KMS-11 (cell line): ENCODE data around the gene SZRD1.

ENCODE experiments used
- H2AFZ ChIP-seq: fragments of 200-600 bp; sonication (generic); 2 replicates; pipeline ENCODE4 v1.6.1; 2016; ENCODE audit warnings: antibody characterized with exemption, mixed run types, low read depth
- H3K27ac ChIP-seq: fragments of 200-600 bp; sonication (generic); 2 replicates; pipeline ENCODE4 v1.6.1; 2016; ENCODE audit warnings: mild to moderate bottlenecking, mixed run types
- H3K27me3 ChIP-seq: fragments of 200-600 bp; sonication (generic); 2 replicates; pipeline ENCODE4 v1.6.1; 2017; ENCODE audit warnings: mild to moderate bottlenecking, low read depth, mixed run types, moderate library complexity; ENCODE audit not compliant: insufficient read depth
- H3K36me3 ChIP-seq: fragments of 200-600 bp; sonication (generic); 2 replicates; pipeline ENCODE4 v1.6.1; 2017; ENCODE audit warnings: mild to moderate bottlenecking, mixed run types; ENCODE audit not compliant: insufficient read depth
- H3K4me1 ChIP-seq: fragments of 200-600 bp; sonication (generic); 2 replicates; pipeline ENCODE4 v1.6.1; 2016; ENCODE audit warnings: mild to moderate bottlenecking, low read depth, mixed run types; ENCODE audit not compliant: poor library complexity, severe bottlenecking
- H3K4me2 ChIP-seq: fragments of 200-600 bp; sonication (generic); 2 replicates; pipeline ENCODE4 v1.7.0; 2016; ENCODE audit warnings: mild to moderate bottlenecking, mixed run types
- H3K4me3 ChIP-seq: fragments of 200-600 bp; sonication (generic); IDR thresholded peaks from 2 replicates; pipeline ENCODE4 v1.6.1; 2017; ENCODE audit warnings: low read depth, low read length, mixed read lengths; ENCODE audit not compliant: insufficient read depth
- H3K79me2 ChIP-seq: fragments of 200-600 bp; sonication (generic); 2 replicates; pipeline ENCODE4 v1.6.1; 2016; ENCODE audit warnings: low read depth, mixed run types; ENCODE audit not compliant: insufficient read depth
- H3K9ac ChIP-seq: fragments of 200-600 bp; sonication (generic); 2 replicates; pipeline ENCODE4 v1.6.1; 2016; ENCODE audit warnings: mild to moderate bottlenecking, mixed run types
- H4K20me1 ChIP-seq: fragments of 200-600 bp; sonication (generic); 2 replicates; pipeline ENCODE4 v1.6.1; 2016; ENCODE audit warnings: mild to moderate bottlenecking, mixed run types; ENCODE audit not compliant: insufficient read depth
- CTCF ChIP-seq: fragments of 200-600 bp; sonication (generic); conservative IDR thresholded peaks from 2 replicates; pipeline ENCODE4 v1.6.1; 2017; ENCODE audit warnings: low read depth, mild to moderate bottlenecking, antibody characterized with exemption, low read length, moderate library complexity, mixed read lengths

The SZRD1 gene

GRCh38 chr1:16434007-16434406 lies 67.0 kb downstream of the SZRD1 start:
- Histone ChIP-seq H3K4me1 (peaks cover 11% of the 10 kb centered on the region), H3K4me2 (no peak overlapping the region), H3K9ac (no peak overlapping the region), H3K27me3 (no peaks in the 10 kb centered on the region; the same call in 1 of the 2 replicates), H4K20me1 (no peaks in the 10 kb centered on the region), H2AFZ (no peak overlapping the region), H3K36me3 (no peaks in the 10 kb centered on the region), H3K79me2 (no peaks in the 10 kb centered on the region), H3K4me3 (no peak overlapping the region), H3K27ac (no peak overlapping the region)
- TF ChIP-seq CTCF, result no peak

GRCh38 chr1:16434501-16434900 lies 67.5 kb downstream of the SZRD1 start:
- H3K27me3 ChIP-seq, result no peaks in the 10 kb centered on the region; the same call in 1 of the 2 replicates
- no peak overlapping the region for H3K4me3 ChIP-seq
- H4K20me1 ChIP-seq, result no peaks in the 10 kb centered on the region
- no peak overlapping the region for H3K27ac ChIP-seq
- H3K79me2 ChIP-seq, result no peaks in the 10 kb centered on the region
- no peak overlapping the region for H3K4me2 ChIP-seq
- H3K9ac ChIP-seq, result no peak overlapping the region
- no peak for TF ChIP-seq CTCF
- peaks cover 13% of the 10 kb centered on the region for H3K4me1 ChIP-seq
- no peaks in the 10 kb centered on the region for H3K36me3 ChIP-seq
- no peak overlapping the region for H2AFZ ChIP-seq

GRCh38 chr1:16436946-16437474 lies 70.0 kb downstream of the SZRD1 start, which contains the start of gene SPATA21:
Gene SPATA21 (minus strand): TSS chr1:16437424. CDS start chr1:16431371, 6,053 bp downstream.
- no peak for TF ChIP-seq CTCF
- H4K20me1 ChIP-seq, result no peaks in the 10 kb centered on the region
- peaks cover 27% of the 10 kb centered on the region for H3K4me1 ChIP-seq
- no peaks in the 10 kb centered on the region; the same call in 1 of the 2 replicates for H3K27me3 ChIP-seq
- H3K36me3 ChIP-seq, result no peaks in the 10 kb centered on the region
- H3K27ac ChIP-seq, result no peak within 1 kb of the TSS
- no peak within 1 kb of the TSS for H3K9ac ChIP-seq
- H3K4me2 ChIP-seq, result no peak within 1 kb of the TSS
- H3K79me2 ChIP-seq, result peaks cover 14% of the 10 kb centered on the region
- H2AFZ ChIP-seq, result no peak within 1 kb of the TSS
- H3K4me3 ChIP-seq, result no peak within 1 kb of the TSS

DNA sequence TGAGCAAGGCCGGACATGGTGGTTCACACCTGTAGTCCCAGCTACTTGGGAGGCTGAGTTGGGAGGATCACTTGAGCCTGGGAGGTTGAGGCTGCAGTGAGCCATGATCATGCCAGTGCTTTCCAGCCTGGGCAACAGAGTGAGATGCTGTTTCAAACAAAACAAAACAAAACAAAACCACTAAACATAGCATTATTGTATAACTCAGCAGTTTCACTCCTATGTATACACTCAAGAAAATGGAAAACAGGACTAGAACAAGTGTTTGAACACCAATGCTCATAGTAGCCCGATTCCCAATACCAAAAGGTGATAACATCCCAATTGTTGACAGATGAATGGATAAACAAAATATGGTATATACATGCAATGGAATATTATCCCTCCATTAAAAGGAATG lies 71.5 kb downstream of the SZRD1 start:
- Histone ChIP-seq H3K4me2 (no peak overlapping the region; the same call in 1 of the 2 replicates), H3K27me3 (no peaks in the 10 kb centered on the region), H2AFZ (no peak overlapping the region), H3K27ac (no peak overlapping the region), H3K9ac (no peak overlapping the region), H3K4me1 (peaks cover 42% of the 10 kb centered on the region), H4K20me1 (no peaks in the 10 kb centered on the region), H3K4me3 (no peak overlapping the region), H3K79me2 (peaks cover 29% of the 10 kb centered on the region), H3K36me3 (no peaks in the 10 kb centered on the region)
- TF ChIP-seq CTCF, result no peak
